CD4-positive, alpha-beta T cell (primary cell): ENCODE measurements around the gene UQCR10. TPM values are rescaled to one million over a fixed set of nuclear protein-coding genes. Genes with fewer than 3 reads are reported as not detected.

ENCODE experiments used
- ATAC-seq: fragments of 200-7000 bp; cut with Tn5 transposase; one replicate; pipeline ENCODE4 v1.10.0; 2022; ENCODE audit warnings: mild to moderate bottlenecking; ENCODE audit not compliant: poor library complexity
- CTCF ChIA-PET: fragments of 350-600 bp; sonication (Branson Sonifier 250); formaldehyde crosslinking; loops from one replicate; lab custom pipeline; 2021; ENCODE audit warnings: antibody characterized with exemption, inconsistent platforms; lab: Charles Lee
- POLR2A ChIA-PET: fragments of 350-600 bp; sonication (Branson Sonifier 250); formaldehyde crosslinking; loops from one replicate; lab custom pipeline; 2021; ENCODE audit warnings: antibody characterized with exemption, inconsistent platforms; lab: Charles Lee
- DNase-seq, 14 experiments: peaks; one replicate each; pipeline ENCODE4 v3.0.0-alpha.2; 2013 to 2020; ENCODE audit warnings: mixed read lengths in 2 of 14
- H3K27ac ChIP-seq, 2 donors: one replicate each; pipeline versions ENCODE4 v1.5.1 to v1.7.0; 2013; ENCODE audit warnings: low read length in 2 of 2, low read depth in 1 of 2, mild to moderate bottlenecking in 1 of 2
- H3K27me3 ChIP-seq, 2 experiments: 1 replicate in 1 of 2; 2 replicates in 1 of 2; pipeline versions ENCODE4 v1.6.1 to v1.7.0; 2013; ENCODE audit warnings: low read length in 2 of 2, control low read depth in 1 of 2, mild to moderate bottlenecking in 1 of 2, moderate library complexity in 1 of 2; ENCODE audit not compliant: insufficient read depth in 2 of 2, control insufficient read depth in 1 of 2
- H3K36me3 ChIP-seq: one replicate; pipeline ENCODE4 v1.6.1; 2013; ENCODE audit warnings: low read length, control low read depth; ENCODE audit not compliant: insufficient read depth
- H3K4me1 ChIP-seq: one replicate; pipeline ENCODE4 v1.6.1; 2013; ENCODE audit warnings: low read length, control low read depth; ENCODE audit not compliant: insufficient read depth
- H3K4me3 ChIP-seq: one replicate; pipeline ENCODE4 v1.5.1; 2013; ENCODE audit warnings: mild to moderate bottlenecking, low read length, moderate library complexity
- H3K9me3 ChIP-seq, 2 experiments: 1 replicate in 1 of 2; 2 replicates in 1 of 2; pipeline versions ENCODE4 v1.6.1 to v1.7.0; 2013; ENCODE audit warnings: low read length in 2 of 2, mild to moderate bottlenecking in 2 of 2, control low read depth in 1 of 2, moderate library complexity in 1 of 2; ENCODE audit not compliant: control insufficient read depth in 1 of 2, insufficient read depth in 1 of 2
- H3K27ac Mint-ChIP-seq: one replicate; pipeline ENCODE4 v1.8.0; 2020; ENCODE audit warnings: mixed read lengths
- H3K27me3 Mint-ChIP-seq: one replicate; pipeline ENCODE4 v1.8.0; 2021; ENCODE audit warnings: mixed read lengths
- H3K36me3 Mint-ChIP-seq: one replicate; pipeline ENCODE4 v1.8.0; 2021; ENCODE audit warnings: low read depth, mixed read lengths
- H3K4me1 Mint-ChIP-seq: one replicate; pipeline ENCODE4 v1.8.0; 2021; ENCODE audit warnings: low read depth, mixed read lengths
- H3K4me3 Mint-ChIP-seq: one replicate; pipeline ENCODE4 v1.8.0; 2020; ENCODE audit warnings: mild to moderate bottlenecking, mixed read lengths
- H3K9me3 Mint-ChIP-seq: one replicate; pipeline ENCODE4 v1.8.0; 2020; ENCODE audit warnings: mixed read lengths
- CTCF ChIP-seq: fragments of 200-600 bp; IDR thresholded peaks from one replicate; pipeline ENCODE4 v1.8.0; 2022; ENCODE audit warnings: antibody characterized with exemption, mild to moderate bottlenecking
- intact Hi-C, 2 experiments: fragments of 100-400 bp; cut with DNase I in 1 of 2; cut with micrococcal nuclease in 1 of 2; formaldehyde crosslinking; loops; one replicate each; pipeline versions ENCODE4 v1.15.1 to v1.9.0; 2023 to 2025; cut with DNase I, micrococcal nuclease
- total RNA-seq, 174 experiments: library from RNA in 2 of 174; stranded (reverse) in 2 of 174; gene quantifications; one replicate each; pipeline ENCODE4 v1.2.3 and lab custom pipeline; 2021 to 2026

UQCR10 gene
- total RNA-seq, 2 experiments from 2014 or later: 19.2 to 20.3 TPM

GRCh38 chr22:29755889-29756288, 11.3 kb upstream of the UQCR10 start:
- Mint-ChIP-seq H3K27me3 (no peaks in the 10 kb centered on the region), H3K27ac (no peak overlapping the region), H3K4me1 (peaks cover 5% of the 10 kb centered on the region), H3K9me3 (no peaks in the 10 kb centered on the region), H3K36me3 (peaks cover 12% of the 10 kb centered on the region), H3K4me3 (no peak overlapping the region)
- intact Hi-C loops: no loop called here
- no peak overlapping the region for H3K4me3 ChIP-seq
- no peaks in the 10 kb centered on the region for H3K27me3 ChIP-seq
- DNase-seq: no peak
- POLR2A ChIA-PET: no interaction called here
- no peak for TF ChIP-seq CTCF
- CTCF ChIA-PET: no interaction called here
- H3K27ac ChIP-seq: no peak overlapping the region
- H3K9me3 ChIP-seq: no peaks in the 10 kb centered on the region
- ATAC-seq: no peak
- H3K36me3 ChIP-seq: no peaks in the 10 kb centered on the region
- peaks cover 11% of the 10 kb centered on the region for H3K4me1 ChIP-seq

- no peaks in the 10 kb centered on the region for H3K27me3 Mint-ChIP-seq
- peaks cover under 1% of the 10 kb centered on the region for H3K4me1 Mint-ChIP-seq
- ChIA-PET CTCF (no interaction called here), POLR2A (no interaction called here)
- H3K27ac Mint-ChIP-seq: no peak overlapping the region
- DNase-seq (no peak), ATAC-seq (no peak)
- Histone ChIP-seq H3K36me3 (no peaks in the 10 kb centered on the region), H3K27me3 (no peaks in the 10 kb centered on the region), H3K4me1 (peaks cover 7% of the 10 kb centered on the region), H3K4me3 (no peak overlapping the region), H3K27ac (no peak overlapping the region), H3K9me3 (no peaks in the 10 kb centered on the region)
- no peak overlapping the region for H3K4me3 Mint-ChIP-seq
- TF ChIP-seq CTCF: no peak
- intact Hi-C loops: no loop called here
- peaks cover 8% of the 10 kb centered on the region for H3K36me3 Mint-ChIP-seq
- H3K9me3 Mint-ChIP-seq: no peaks in the 10 kb centered on the region
Measured at GRCh38 chr22:29756341-29756740, 10.8 kb upstream of the UQCR10 start.

GRCh38 chr22:29757096-29757495, 10.1 kb upstream of the UQCR10 start:
- H3K4me1 Mint-ChIP-seq: no peaks in the 10 kb centered on the region
- Histone ChIP-seq H3K36me3 (no peaks in the 10 kb centered on the region), H3K27ac (no peak overlapping the region), H3K9me3 (no peaks in the 10 kb centered on the region), H3K4me1 (no peaks in the 10 kb centered on the region), H3K4me3 (no peak overlapping the region), H3K27me3 (no peaks in the 10 kb centered on the region)
- TF ChIP-seq CTCF: no peak
- peaks cover 8% of the 10 kb centered on the region for H3K36me3 Mint-ChIP-seq
- ChIA-PET POLR2A (interaction anchor here (1.0 kb wide), 1 partner anchor 9 kb away, joined by 3 read pairs; the partner anchor contains the start of gene ZMAT5), CTCF (no interaction called here)
- H3K4me3 Mint-ChIP-seq: no peak overlapping the region
- ATAC-seq (no peak), DNase-seq (no peak)
- no peaks in the 10 kb centered on the region for H3K27me3 Mint-ChIP-seq
- intact Hi-C loops: no loop called here
- no peak overlapping the region for H3K27ac Mint-ChIP-seq
- no peaks in the 10 kb centered on the region for H3K9me3 Mint-ChIP-seq
